Activated naive CD4-positive, alpha-beta T cell (primary cell): ENCODE results near the gene MTFR1L.
A peak's percentile ranks its signal among the peaks of the same experiment; 100 is the strongest.

ENCODE experiments used
- DNase-seq, 4 experiments: peaks; one replicate each; lab custom pipeline; 2025; lab: John Stamatoyannopoulos, UW

Gene MTFR1L

GRCh38 chr1:25819491-25820246, at the start of gene MTFR1L:
TSS of gene MTFR1L (plus strand) at chr1:25819954. CDS start at chr1:25823105, 3,151 bp downstream.
- peak; percentile 74 to 94 (median 85) for DNase-seq

- DNase-seq = no peak
Observed at GRCh38 chr1:25770541-25771220, 49.1 kb upstream of the MTFR1L start.

- peak in 2 of 4 experiments; percentile 40 to 60 for DNase-seq
Observed at GRCh38 chr1:25771221-25772114, 48.3 kb upstream of the MTFR1L start.

- no peak for DNase-seq
Observed at GRCh38 chr1:25772164-25772563, 47.6 kb upstream of the MTFR1L start.

- no peak for DNase-seq
Observed at GRCh38 chr1:25772692-25773245, 47.0 kb upstream of the MTFR1L start.

- DNase-seq = no peak
Observed at GRCh38 chr1:25773441-25774125, 46.2 kb upstream of the MTFR1L start.

- DNase-seq = no peak
Observed at GRCh38 chr1:25774206-25774803, 45.4 kb upstream of the MTFR1L start.

- peak in 3 of 4 experiments; percentile 50 to 66 (median 64) for DNase-seq
Observed at GRCh38 chr1:25774921-25775771, 44.6 kb upstream of the MTFR1L start.

GRCh38 chr1:25779388-25779787, 40.4 kb upstream of the MTFR1L start:
- DNase-seq = no peak

- no peak for DNase-seq
Observed at GRCh38 chr1:25779894-25780293, 39.9 kb upstream of the MTFR1L start.

GRCh38 chr1:25780318-25781129, 39.2 kb upstream of the MTFR1L start:
- DNase-seq = no peak

GRCh38 chr1:25781130-25781433, 38.7 kb upstream of the MTFR1L start:
- no peak for DNase-seq

GRCh38 chr1:25782608-25783201, 37.0 kb upstream of the MTFR1L start:
- no peak for DNase-seq

- DNase-seq = no peak
Observed at GRCh38 chr1:25784575-25785051, 35.1 kb upstream of the MTFR1L start.

GRCh38 chr1:25785333-25786067, 34.3 kb upstream of the MTFR1L start:
- DNase-seq = no peak

- no peak for DNase-seq
Observed at GRCh38 chr1:25786887-25787759, 32.6 kb upstream of the MTFR1L start.

- DNase-seq = no peak
Observed at GRCh38 chr1:25787760-25788166, 32.0 kb upstream of the MTFR1L start.
